A673 (cell line): ENCODE results near the gene PNPLA3.

Source experiments
- EZH2 ChIP-seq: fragments of 200-600 bp; sonication (generic); IDR thresholded peaks from 2 replicates; pipeline ENCODE4 v1.6.1; 2017; ENCODE audit warnings: borderline replicate concordance, low read depth, mild to moderate bottlenecking, mixed read lengths, antibody characterized with exemption, low read length; ENCODE audit not compliant: poor library complexity, severe bottlenecking
- TF ChIP-seq, protein P1 (sequence below): fragments of 300-800, 200-600 bp; sonication (generic); conservative IDR thresholded peaks from 2 replicates; pipeline ENCODE4 v1.5.1; 2017; ENCODE audit warnings: low read depth, mild to moderate bottlenecking, antibody characterized with exemption, low read length, moderate library complexity, mixed read lengths

DNA sequence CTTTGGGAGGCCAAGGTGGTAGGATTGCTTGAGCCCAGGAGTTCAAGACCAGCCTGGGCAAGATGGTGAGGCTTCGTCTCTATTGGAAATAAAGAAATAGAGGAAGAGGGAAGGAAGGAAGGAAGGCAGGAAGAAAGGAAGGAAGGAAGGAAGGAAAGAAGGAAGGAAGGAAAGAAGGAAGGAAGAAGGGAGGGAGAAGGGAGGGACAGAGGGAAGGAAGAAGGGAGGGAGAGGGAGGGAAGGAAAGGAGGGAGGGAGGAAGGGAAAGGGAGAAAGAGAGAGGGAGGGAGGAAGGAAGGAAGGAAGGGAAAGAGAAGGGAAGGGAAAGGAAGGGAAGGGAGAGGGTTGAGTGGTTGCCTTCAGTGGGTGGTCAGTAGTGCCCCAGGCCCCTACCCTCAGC, 13.9 kb upstream of the PNPLA3 start:
- TF ChIP-seq, protein P1, sequence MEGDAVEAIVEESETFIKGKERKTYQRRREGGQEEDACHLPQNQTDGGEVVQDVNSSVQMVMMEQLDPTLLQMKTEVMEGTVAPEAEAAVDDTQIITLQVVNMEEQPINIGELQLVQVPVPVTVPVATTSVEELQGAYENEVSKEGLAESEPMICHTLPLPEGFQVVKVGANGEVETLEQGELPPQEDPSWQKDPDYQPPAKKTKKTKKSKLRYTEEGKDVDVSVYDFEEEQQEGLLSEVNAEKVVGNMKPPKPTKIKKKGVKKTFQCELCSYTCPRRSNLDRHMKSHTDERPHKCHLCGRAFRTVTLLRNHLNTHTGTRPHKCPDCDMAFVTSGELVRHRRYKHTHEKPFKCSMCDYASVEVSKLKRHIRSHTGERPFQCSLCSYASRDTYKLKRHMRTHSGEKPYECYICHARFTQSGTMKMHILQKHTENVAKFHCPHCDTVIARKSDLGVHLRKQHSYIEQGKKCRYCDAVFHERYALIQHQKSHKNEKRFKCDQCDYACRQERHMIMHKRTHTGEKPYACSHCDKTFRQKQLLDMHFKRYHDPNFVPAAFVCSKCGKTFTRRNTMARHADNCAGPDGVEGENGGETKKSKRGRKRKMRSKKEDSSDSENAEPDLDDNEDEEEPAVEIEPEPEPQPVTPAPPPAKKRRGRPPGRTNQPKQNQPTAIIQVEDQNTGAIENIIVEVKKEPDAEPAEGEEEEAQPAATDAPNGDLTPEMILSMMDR: no peak
- no peak for TF ChIP-seq EZH2
